GM12878 (cell line): ENCODE results near the gene TSPEAR. TPM values are rescaled to one million over a fixed set of nuclear protein-coding genes. Genes with fewer than 3 reads are reported as not detected.

Source experiments
- ATAC-seq: fragments of 200-7000 bp; cut with Tn5 transposase; 3 replicates; pipeline ENCODE4 v1.9.1; 2020; ENCODE audit warnings: mild to moderate bottlenecking, moderate library complexity
- BruUV-seq: library from RNA; stranded (reverse); fragments of 400-500 nt; replicated peaks from 2 replicates; lab custom pipeline; 2021; lab: Mats Ljungman, UMichigan
- CTCF ChIA-PET: fragments of 300-600 bp; sonication (Branson Sonifier 250); formaldehyde crosslinking; extraction: SDS; loops from one replicate; lab custom pipeline; 2021; ENCODE audit warnings: inconsistent platforms; lab: Yijun Ruan, JAX
- POLR2A ChIA-PET: fragments of 350-600 bp; formaldehyde crosslinking; extraction: SDS; loops from one replicate; lab custom pipeline; 2021; ENCODE audit warnings: inconsistent platforms; lab: Charles Lee
- RAD21 ChIA-PET: fragments of 300-600 bp; sonication (Branson Sonifier 250); formaldehyde crosslinking; loops from one replicate; lab custom pipeline; 2023; ENCODE audit warnings: antibody characterized with exemption; ENCODE audit not compliant: unreplicated experiment; lab: Charles Lee
- SMC1A ChIA-PET: fragments of 300-600 bp; sonication (Branson Sonifier 250); formaldehyde crosslinking; loops from one replicate; lab custom pipeline; 2023; ENCODE audit not compliant: unreplicated experiment, uncharacterized antibody; lab: Charles Lee
- DNase-seq: peaks from one replicate; pipeline ENCODE4 v3.0.0-alpha.2; 2011; ENCODE audit warnings: low read depth, low spot score
- FAIRE-seq: peaks from 3 replicates; lab custom pipeline; 2011; peaks lifted over from hg19 to GRCh38; lab: Jason Lieb, UNC
- H2AFZ ChIP-seq: 2 replicates; pipeline ENCODE4 v1.6.0; 2011; ENCODE audit warnings: low read depth, low read length, control low read depth; ENCODE audit not compliant: control insufficient read depth
- H3K27ac ChIP-seq: 2 replicates; pipeline ENCODE4 v1.5.1; 2011; ENCODE audit warnings: control low read depth; ENCODE audit not compliant: control insufficient read depth, insufficient read depth
- H3K27me3 ChIP-seq, 2 experiments: replicated peaks in 1 of 2; 2 replicates each; pipeline versions ENCODE4 v1.6.0 to v1.6.1; 2011; ENCODE audit warnings: low read length in 1 of 2; ENCODE audit not compliant: control insufficient read depth in 2 of 2, insufficient read depth in 2 of 2
- H3K36me3 ChIP-seq, 2 experiments: 2 replicates each; pipeline ENCODE4 v1.5.1; 2011; ENCODE audit warnings: low read length in 1 of 2; ENCODE audit not compliant: control insufficient read depth in 2 of 2, insufficient read depth in 2 of 2
- H3K4me1 ChIP-seq: 2 replicates; pipeline ENCODE4 v1.6.1; 2011; ENCODE audit warnings: mild to moderate bottlenecking, low read length, moderate library complexity, mixed read lengths; ENCODE audit not compliant: control insufficient read depth, insufficient read depth
- H3K4me2 ChIP-seq: 2 replicates; pipeline ENCODE4 v1.6.0; 2011; ENCODE audit warnings: control low read depth; ENCODE audit not compliant: control insufficient read depth, insufficient read depth
- H3K4me3 ChIP-seq: fragments of 200-600 bp; sonication (generic); 2 replicates; pipeline ENCODE4 v1.5.1; 2016
- H3K79me2 ChIP-seq: 2 replicates; pipeline ENCODE4 v1.6.0; 2011; ENCODE audit warnings: low read length; ENCODE audit not compliant: control insufficient read depth, insufficient read depth
- H3K9ac ChIP-seq: 2 replicates; pipeline ENCODE4 v1.8.0; 2011; ENCODE audit warnings: low read length, control low read depth, mixed read lengths; ENCODE audit not compliant: control insufficient read depth, insufficient read depth
- H3K9me3 ChIP-seq: replicated peaks from 3 replicates; pipeline ENCODE4 v1.5.1; 2011; ENCODE audit warnings: mild to moderate bottlenecking, low read length; ENCODE audit not compliant: control insufficient read depth, insufficient read depth
- H4K20me1 ChIP-seq: 2 replicates; pipeline ENCODE4 v1.6.0; 2011; ENCODE audit not compliant: control insufficient read depth, insufficient read depth
- ATF3 ChIP-seq: IDR thresholded peaks from 2 replicates; pipeline ENCODE4 v1.6.1; 2011; ENCODE audit warnings: low read depth, mild to moderate bottlenecking, low read length, moderate library complexity, borderline replicate concordance; ENCODE audit errors: extremely low read depth
- BMI1 ChIP-seq: fragments of 450-650 bp; IDR thresholded peaks from 2 replicates; pipeline ENCODE4 v1.6.1; 2016; ENCODE audit warnings: mild to moderate bottlenecking, moderate library complexity, borderline replicate concordance
- CREB1 ChIP-seq: IDR thresholded peaks from 2 replicates; pipeline ENCODE4 v1.6.1; 2012; ENCODE audit warnings: low read depth, mild to moderate bottlenecking, inconsistent platforms
- CTCF ChIP-seq, 3 experiments: IDR thresholded peaks in 2 of 3; conservative IDR thresholded peaks in 1 of 3; 2 replicates each; pipeline ENCODE4 v1.5.1; 2011; ENCODE audit warnings: low read depth in 3 of 3, low read length in 3 of 3, mild to moderate bottlenecking in 3 of 3, control low read depth in 2 of 3, moderate library complexity in 2 of 3, inconsistent platforms in 1 of 3, mixed read lengths in 1 of 3; ENCODE audit not compliant: control insufficient read depth in 2 of 3, insufficient read depth in 1 of 3; ENCODE audit errors: extremely low read depth in 1 of 3
- CUX1 ChIP-seq: IDR thresholded peaks from 2 replicates; pipeline ENCODE4 v1.6.1; 2012; ENCODE audit warnings: improper control_type of control experiment, low read depth, low read length; ENCODE audit not compliant: insufficient replicate concordance
- EED ChIP-seq: sonication (generic); IDR thresholded peaks from 2 replicates; pipeline ENCODE4 v1.6.1; 2016; ENCODE audit warnings: antibody characterized with exemption, low read depth
- GATAD2B ChIP-seq: fragments of 450-650 bp; conservative IDR thresholded peaks from 2 replicates; pipeline ENCODE4 v1.6.1; 2017; ENCODE audit warnings: low read depth, mild to moderate bottlenecking, moderate library complexity
- IKZF2 ChIP-seq, 2 experiments: fragments of 450-650 bp; IDR thresholded peaks; 2 replicates each; pipeline ENCODE4 v1.6.1; 2017; ENCODE audit warnings: mild to moderate bottlenecking in 2 of 2, moderate library complexity in 2 of 2
- JUNB ChIP-seq: IDR thresholded peaks from 2 replicates; pipeline ENCODE4 v1.6.1; 2016; ENCODE audit warnings: antibody characterized with exemption, mild to moderate bottlenecking
- MYB ChIP-seq: fragments of 150-350 bp; IDR thresholded peaks from 2 replicates; pipeline ENCODE4 v1.6.1; 2014; ENCODE audit warnings: mild to moderate bottlenecking, low read depth, low read length, borderline replicate concordance
- NBN ChIP-seq: fragments of 450-650 bp; IDR thresholded peaks from 2 replicates; pipeline ENCODE4 v1.6.1; 2016
- NFXL1 ChIP-seq: fragments of 450-650 bp; IDR thresholded peaks from 2 replicates; pipeline ENCODE4 v1.6.1; 2017; ENCODE audit warnings: antibody characterized with exemption, mild to moderate bottlenecking, borderline replicate concordance
- NRF1 ChIP-seq: conservative IDR thresholded peaks from 2 replicates; pipeline ENCODE4 v1.6.1; 2011; ENCODE audit warnings: mild to moderate bottlenecking, low read depth, low read length, improper control_type of control experiment
- PKNOX1 ChIP-seq: fragments of 450-650 bp; IDR thresholded peaks from 2 replicates; pipeline ENCODE4 v1.6.1; 2016; ENCODE audit warnings: mild to moderate bottlenecking
- RUNX3 ChIP-seq: IDR thresholded peaks from 2 replicates; pipeline ENCODE4 v1.6.1; 2012; ENCODE audit warnings: low read length, inconsistent platforms
- ZNF207 ChIP-seq: fragments of 450-650 bp; IDR thresholded peaks from 2 replicates; pipeline ENCODE4 v1.6.1; 2014; ENCODE audit warnings: antibody characterized with exemption, mild to moderate bottlenecking, borderline replicate concordance
- ZNF384 ChIP-seq: IDR thresholded peaks from 2 replicates; pipeline ENCODE4 v1.6.1; 2012; ENCODE audit warnings: low read depth, mild to moderate bottlenecking, low read length, improper control_type of control experiment, borderline replicate concordance
- WGBS: methylation state at CpG from one replicate; pipeline ENCODE4 v1.1.6; 2016; ENCODE audit warnings: low lambda C conversion rate; ENCODE audit not compliant: insufficient replicate concordance, insufficient coverage; ENCODE audit errors: missing lambda C conversion rate; 5-methylcytosine and 5-hydroxymethylcytosine counted together
- in situ Hi-C: fragments of 300-500 bp; cut with MboI; formaldehyde crosslinking; loops from 9 replicates; pipeline ENCODE4 v1.14.3; 2018; ENCODE audit warnings: mixed read lengths
- intact Hi-C: fragments of 100-400 bp; cut with micrococcal nuclease; formaldehyde crosslinking; loops from one replicate; pipeline ENCODE4 v1.14.2; 2022; ENCODE audit not compliant: unreplicated experiment
- polyA plus RNA-seq, 11 experiments: library from polyadenylated mRNA; depleted of rRNA in 4 of 11; unstranded in 6 of 11; stranded (reverse) in 5 of 11; fragments of >200 nt; fragmentation: Nextera tagmentation in 4 of 11; fragmentation: Illumina TruSeq in 1 of 11; extraction: Ambion mirVana in 4 of 11; extraction: Trizol in 1 of 11; gene quantifications; 1 replicate in 1 of 11; 2 replicates in 10 of 11; pipeline versions ENCODE4 v1.2.1 to v1.2.3, GENCODE V29; 2011 to 2016; ENCODE audit warnings: inconsistent platforms in 2 of 11, missing spikeins in 2 of 11, low read depth in 1 of 11
- total RNA-seq, 4 experiments: library from RNA; depleted of rRNA in 3 of 4; stranded (reverse); fragments of >200 nt in 3 of 4; fragmentation: Illumina TruSeq in 1 of 4; extraction: Trizol in 1 of 4; gene quantifications; 2 replicates each; pipeline versions ENCODE4 v1.2.1 to v1.2.3, GENCODE V29; 2013 to 2021

Gene TSPEAR
- total and polyA plus RNA-seq, 10 of the 15 experiments (the other 5 are each of a cell fraction or from before 2014, with no cell fraction given), result not detected

- H3K9ac ChIP-seq, result no peak overlapping the region
- WGBS, result 33% methylated on average over 18 of the region's 18 CpGs
- SMC1A ChIA-PET, result no interaction called here
- no TSS peak for BruUV-seq
- no peak overlapping the region for H3K4me2 ChIP-seq
- H3K9me3 ChIP-seq, result no peaks in the 10 kb centered on the region; the same call in 2 of the 3 replicates
- H3K4me1 ChIP-seq, result no peaks in the 10 kb centered on the region
- CTCF ChIA-PET, result no interaction called here
- DNase-seq, result no peak
- intact Hi-C loops, result no loop called here
- in situ Hi-C loops, result no loop called here
- ATAC-seq, result no peak
- RAD21 ChIA-PET, result no interaction called here
- H3K27ac ChIP-seq, result no peak overlapping the region
- no peak overlapping the region for H3K4me3 ChIP-seq
- no peak for FAIRE-seq
- H3K27me3 ChIP-seq, result no peaks in the 10 kb centered on the region
- POLR2A ChIA-PET, result no interaction called here
- H3K79me2 ChIP-seq, result no peaks in the 10 kb centered on the region
- H4K20me1 ChIP-seq, result no peaks in the 10 kb centered on the region
- H3K36me3 ChIP-seq, result no peaks in the 10 kb centered on the region
- H2AFZ ChIP-seq, result no peak overlapping the region
- TF ChIP-seq PKNOX1 (no peak), CTCF (IDR thresholded peaks at IDR 0.05 in 2 of 3, conservative IDR thresholded peaks at IDR 0.05 in 1 of 3; ENCODE audit: control insufficient read depth in 2 of 3, extremely low read depth in 1 of 3, insufficient read depth in 1 of 3, low read depth in 3 of 3, low read length in 3 of 3) (no peak), ATF3 (no peak), JUNB (no peak), IKZF2 (IDR thresholded peaks at IDR 0.05) (no peak), NBN (no peak), GATAD2B (no peak), RUNX3 (no peak), NRF1 (no peak), ZNF207 (no peak), NFXL1 (no peak), ZNF384 (no peak), CREB1 (no peak), MYB (no peak), CUX1 (no peak), BMI1 (no peak), EED (no peak)
Observed at GRCh38 chr21:44527983-44528633, 183.3 kb downstream of the TSPEAR start.
